Left lobe of liver (tissue), 2 donors: ENCODE data around the gene RNF157. TPM values are rescaled to one million over a fixed set of nuclear protein-coding genes. Genes with fewer than 3 reads are reported as not detected.
"Not testable (repeated sequence)": the region's sequence is repeated elsewhere in the genome, so short reads cannot be mapped to it uniquely, and the experiment has no call there.

Experiments
- ATAC-seq: fragments of 200-7000 bp; cut with Tn5 transposase; one replicate; pipeline ENCODE4 v1.9.1; 2020; ENCODE audit warnings: mild to moderate bottlenecking, moderate library complexity
- DNase-seq: peaks from one replicate; pipeline ENCODE4 v3.0.0-alpha.2; 2020; ENCODE audit warnings: low spot score
- total RNA-seq: library from RNA; stranded (reverse); gene quantifications from one replicate; pipeline ENCODE4 v1.2.1, GENCODE V29; 2021
- donor health status: DM: no; HTN: no; CAD: no; lungs with moderate emphysema.
- donor health status: DM: no; HTN: yes; CAD: no.

Gene RNF157
- total RNA-seq, 1 donor from 2014 or later: 12.4 TPM

DNA sequence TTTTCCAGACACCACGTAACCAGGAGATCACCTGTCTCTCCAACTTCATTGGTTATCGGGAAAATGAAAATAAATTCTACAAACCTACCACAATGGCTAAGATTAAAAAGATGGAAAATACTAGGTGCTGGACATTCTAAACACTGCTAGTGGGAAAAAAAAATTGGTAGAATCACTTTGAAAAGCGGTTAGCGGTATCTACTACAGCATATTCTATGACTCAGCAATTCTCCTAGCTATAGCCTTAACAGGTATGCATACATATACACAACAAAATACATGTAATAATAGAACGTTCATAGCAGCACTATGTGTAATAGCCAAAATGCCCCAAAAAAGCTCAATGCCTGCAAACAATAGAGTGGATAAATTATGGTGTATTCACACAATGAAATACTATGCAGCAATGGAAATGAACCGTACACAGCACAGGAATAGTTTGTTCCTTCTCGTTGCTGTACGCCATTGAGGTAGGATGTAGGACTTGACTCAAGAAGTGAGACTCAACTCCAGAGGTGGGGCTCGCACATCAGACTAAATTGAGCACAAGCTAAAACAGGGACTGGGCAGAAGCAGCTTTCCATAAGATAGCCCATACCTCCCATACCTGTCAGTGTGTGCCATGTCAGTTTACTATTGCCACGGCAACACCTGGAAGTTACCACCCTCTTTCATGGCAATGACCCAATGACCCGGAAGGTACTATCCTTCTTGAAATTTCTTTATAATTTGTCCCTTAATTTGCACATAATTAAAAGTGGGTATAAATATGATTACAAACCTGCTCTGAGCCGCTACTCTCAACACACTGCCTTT lies 44.8 kb downstream of the RNF157 start:
- ATAC-seq (no peak), DNase-seq (no peak)

DNA sequence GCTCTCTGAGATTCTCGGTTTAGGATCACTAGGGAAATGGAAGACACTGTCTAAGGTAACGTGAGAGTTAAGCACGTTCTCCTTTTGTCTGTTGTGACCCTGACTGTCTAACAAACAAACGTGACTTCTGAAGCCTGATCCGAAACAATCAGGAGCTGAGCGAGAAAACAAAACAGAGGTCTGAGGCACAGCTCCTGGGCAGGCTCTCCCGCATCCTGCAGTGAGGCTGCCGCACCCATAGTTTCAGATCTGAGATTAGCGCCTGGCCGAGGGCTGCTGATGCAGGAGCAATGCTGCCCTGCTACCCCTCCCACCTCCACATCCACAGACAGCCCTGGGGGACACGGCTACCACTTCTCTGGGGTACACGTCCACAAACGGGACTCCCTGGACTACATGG lies 46.7 kb downstream of the RNF157 start:
- ATAC-seq (no peak), DNase-seq (no peak)

DNA sequence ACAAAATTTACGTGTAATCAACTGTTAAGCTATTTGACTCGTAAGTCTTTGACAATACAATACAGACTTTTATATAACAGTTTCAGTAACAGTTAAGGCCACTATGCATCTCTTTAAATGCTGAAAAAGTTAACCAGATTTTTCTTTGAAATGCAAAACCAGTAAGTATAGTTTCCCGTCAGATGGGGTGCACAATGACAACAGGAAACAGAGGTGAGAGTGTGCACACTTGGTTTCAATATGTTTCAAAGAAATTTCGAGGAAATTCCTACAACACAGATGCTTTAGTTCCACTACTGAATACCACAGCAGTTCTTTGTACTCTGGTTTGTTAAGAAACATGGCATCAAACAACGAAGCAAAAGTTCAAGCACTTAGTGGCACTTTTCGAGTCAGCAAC lies 48.4 kb downstream of the RNF157 start:
- DNase-seq (no peak), ATAC-seq (no peak)

DNA sequence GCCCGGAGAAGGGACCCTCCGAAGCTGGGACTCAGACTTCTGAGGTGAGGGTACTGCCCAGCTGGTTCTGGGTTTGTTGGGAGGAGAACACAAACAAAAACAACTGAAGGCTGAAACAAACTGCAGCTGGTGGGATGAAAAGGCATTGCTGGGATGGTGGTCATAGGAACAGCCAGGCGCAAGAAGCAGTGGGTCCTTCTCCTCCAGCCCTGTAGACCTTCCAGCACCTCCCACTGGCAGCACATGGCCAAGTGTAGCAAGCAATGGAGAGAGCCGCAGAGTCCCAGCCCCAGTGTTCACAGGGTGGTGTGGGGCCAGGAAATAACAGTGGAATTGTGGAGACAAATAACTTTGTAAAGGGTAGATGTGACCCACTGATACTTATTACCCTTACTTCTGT lies 50.6 kb downstream of the RNF157 start:
- DNase-seq: no peak
- ATAC-seq: no peak

DNA sequence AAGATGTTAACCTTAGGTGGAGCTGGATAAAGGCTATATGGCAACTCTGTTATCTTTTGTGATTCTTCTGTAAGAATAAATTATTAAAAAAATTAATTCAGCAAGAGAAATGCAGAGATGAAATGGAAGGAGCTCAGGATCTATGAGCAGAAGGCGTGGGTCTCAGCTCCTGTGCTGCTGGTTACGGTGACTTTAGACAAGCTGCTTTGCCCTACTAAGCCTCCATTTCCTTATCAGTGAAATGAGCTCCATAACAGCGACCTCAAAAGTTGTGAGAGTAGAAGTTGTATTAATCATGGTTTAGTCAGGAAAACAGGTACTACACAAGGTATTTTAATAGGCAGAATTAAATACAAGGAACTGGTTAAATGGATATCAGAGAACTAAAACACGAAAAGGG lies 51.0 kb downstream of the RNF157 start:
- no peak for DNase-seq
- no peak for ATAC-seq

DNA sequence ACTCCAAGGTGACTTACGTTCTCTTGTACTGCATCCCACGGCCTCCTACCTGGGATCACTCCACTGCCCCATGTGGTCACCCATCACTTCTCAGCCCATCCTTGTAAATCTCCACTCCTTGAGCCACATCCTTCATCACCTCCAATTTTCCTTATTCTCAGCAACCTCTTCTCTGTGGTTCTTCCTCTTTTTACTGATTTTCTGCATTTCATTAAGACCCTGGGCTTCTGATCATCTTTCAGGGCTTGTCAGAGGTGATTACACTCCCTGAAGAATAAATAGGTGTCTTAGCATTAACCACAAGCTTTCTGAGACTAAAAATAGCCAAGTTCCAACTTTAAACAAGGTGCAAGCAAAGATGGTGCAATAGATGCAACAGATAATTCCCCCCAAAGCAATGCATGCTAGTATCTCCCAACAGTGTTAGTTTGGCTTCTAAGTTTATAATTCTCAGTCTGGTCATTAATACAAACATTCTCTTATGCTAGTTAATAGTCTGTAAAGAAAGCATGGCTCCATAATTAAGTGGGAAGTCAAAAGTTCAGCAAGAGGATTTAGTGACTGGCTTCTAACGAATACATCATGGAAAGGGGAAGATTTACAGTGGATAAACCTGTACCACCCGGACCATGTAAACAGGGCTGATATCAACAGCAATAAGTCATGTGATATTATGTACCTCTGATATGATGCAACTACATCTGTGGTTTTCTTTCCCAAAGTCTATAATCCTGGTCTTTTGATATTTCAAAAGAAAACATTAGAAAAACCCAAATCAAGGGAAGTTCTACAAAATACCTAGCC lies 51.9 kb downstream of the RNF157 start:
- DNase-seq: no peak
- peak; percentile 34 for ATAC-seq

DNA sequence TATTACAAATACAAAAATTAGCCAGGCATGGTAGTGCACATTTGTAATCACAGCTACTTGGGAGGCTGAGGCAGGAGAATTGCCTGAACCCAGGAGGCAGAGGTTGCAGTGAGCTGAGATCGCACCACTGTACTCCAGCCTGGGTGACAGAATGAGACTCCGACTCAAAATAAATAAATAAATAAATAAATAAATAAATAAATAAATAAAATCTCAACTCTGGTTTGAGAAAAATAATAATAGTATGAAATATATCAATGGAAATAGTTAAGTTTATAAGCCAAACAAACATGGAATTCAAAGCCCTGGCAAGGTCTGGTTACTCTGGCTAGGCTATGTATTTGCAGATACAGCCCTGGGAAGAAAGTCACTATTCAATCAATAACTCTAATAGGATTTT lies 53.5 kb downstream of the RNF157 start:
- not testable (repeated sequence) for ATAC-seq, DNase-seq

DNA sequence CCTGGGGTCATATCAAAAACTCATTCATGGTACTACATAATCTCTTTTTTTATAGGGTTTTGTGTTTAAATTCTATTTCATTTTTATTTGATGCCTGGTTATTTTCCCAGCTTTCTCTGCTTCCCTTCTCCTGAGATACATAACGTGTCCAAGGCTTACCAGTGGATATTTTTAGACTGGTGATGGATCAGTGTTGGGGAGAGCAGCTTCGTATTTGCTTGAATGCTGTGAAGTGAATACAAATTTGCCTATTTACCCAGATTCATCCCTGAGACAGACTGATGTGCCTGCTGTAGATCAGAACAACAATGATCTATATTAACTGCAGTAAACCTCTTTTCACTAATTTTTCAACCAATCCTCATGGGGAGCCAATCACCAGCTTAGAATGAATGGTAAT lies 56.0 kb downstream of the RNF157 start:
- no peak for ATAC-seq
- no peak for DNase-seq

DNA sequence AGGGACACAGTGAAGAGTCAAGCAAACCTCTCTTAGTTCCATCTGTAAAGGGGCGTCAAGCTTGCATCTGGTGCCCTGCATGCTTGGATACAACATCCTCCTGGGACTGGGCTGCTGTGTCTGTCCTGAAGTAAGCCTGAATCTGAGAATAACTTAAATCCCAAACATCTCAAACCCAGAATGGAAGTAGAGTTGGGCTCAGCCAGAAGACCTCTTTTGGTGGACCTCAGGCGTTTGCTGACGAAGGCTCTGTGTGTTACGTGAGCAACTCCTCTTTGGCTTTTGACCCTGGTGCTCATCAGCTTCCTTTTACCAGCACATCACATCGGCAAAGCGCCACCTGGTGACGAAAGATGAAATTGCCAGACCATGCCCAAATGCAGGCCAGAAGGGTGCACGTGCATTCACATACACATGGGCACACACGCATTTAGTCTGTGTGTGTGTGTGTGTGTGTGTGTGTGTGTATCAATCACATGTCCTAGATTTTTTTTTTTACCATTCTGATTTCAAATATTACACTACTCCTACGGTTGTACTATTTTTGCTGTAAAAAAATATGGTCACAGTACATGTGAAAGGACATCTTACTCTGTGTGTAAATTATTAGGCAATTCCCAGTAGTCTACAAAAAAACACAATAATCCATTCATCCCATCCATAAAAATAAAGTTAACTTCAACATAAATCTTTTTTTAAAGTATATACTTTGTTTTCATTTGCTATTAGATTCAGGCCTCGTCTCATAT lies 58.1 kb downstream of the RNF157 start:
- peak; percentile 96 for ATAC-seq

DNA sequence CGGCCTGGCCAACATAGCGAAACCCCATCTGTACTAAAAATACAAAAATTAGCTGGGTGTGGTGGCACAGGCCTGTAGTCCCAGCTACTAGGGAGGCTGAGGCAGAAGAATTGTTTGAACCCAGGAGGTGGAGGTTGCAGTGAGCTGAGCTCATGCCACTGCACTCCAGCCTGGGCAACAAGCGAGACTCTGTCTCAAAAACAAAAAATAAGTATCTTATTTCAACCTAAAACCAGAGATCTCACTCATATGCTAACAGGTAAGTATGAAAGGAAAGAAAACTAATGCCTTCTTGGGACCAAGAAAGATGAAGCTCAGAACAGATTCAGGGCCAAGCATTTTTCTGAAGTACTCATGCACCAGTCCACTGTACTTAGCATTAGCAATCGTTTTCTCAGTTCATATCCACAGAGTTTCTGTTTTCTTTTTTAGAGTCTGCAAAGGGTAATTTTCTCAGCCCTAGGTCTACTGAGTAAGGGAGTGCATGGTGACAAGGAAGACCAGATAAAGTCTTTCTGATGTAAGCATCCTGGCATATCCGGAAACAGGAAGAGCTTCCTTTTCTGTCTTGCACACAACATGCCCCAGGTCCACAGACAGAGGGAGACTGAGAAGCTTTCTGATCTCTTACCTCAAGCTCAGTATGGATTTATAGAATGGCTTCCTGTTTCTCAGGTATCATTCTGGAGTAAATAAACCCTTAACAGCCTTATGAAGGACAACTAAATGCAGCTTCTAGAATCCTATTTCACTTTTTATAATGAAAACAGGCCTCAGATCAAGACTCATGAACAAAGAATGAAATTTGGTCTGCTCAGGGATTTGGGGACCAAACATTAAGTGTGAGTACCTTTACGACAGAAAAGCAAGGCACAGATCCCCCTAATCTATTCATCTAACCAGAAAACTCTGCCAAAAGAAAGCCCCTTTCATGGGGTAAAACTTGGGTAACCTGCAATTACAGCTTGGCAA lies 60.5 kb downstream of the RNF157 start:
- ATAC-seq: no peak
- no peak for DNase-seq

More for the DNA sequence above, 58.1 kb downstream of the RNF157 start:
- peak; percentile 92 for DNase-seq

DNA sequence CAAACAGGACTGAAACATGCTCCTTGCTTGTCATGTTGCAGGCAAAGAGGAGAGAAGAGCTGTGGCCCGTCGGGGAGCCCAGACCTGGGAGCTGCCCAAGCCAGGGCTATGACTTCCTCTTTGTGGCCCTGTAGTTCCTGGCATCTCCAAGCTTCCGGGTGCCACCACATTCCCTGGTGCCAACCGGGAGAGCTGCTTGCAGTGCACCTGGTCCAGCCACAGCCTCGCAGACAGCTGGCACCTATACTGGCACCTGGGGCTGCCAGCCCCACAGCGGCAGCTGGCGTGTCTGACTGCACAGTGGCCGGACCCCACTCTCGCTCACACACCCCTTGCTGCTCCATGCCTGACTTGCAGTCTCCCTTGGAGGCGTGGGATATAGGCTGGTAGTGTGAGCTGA lies 62.2 kb downstream of the RNF157 start:
- DNase-seq: no peak
- no peak for ATAC-seq

DNA sequence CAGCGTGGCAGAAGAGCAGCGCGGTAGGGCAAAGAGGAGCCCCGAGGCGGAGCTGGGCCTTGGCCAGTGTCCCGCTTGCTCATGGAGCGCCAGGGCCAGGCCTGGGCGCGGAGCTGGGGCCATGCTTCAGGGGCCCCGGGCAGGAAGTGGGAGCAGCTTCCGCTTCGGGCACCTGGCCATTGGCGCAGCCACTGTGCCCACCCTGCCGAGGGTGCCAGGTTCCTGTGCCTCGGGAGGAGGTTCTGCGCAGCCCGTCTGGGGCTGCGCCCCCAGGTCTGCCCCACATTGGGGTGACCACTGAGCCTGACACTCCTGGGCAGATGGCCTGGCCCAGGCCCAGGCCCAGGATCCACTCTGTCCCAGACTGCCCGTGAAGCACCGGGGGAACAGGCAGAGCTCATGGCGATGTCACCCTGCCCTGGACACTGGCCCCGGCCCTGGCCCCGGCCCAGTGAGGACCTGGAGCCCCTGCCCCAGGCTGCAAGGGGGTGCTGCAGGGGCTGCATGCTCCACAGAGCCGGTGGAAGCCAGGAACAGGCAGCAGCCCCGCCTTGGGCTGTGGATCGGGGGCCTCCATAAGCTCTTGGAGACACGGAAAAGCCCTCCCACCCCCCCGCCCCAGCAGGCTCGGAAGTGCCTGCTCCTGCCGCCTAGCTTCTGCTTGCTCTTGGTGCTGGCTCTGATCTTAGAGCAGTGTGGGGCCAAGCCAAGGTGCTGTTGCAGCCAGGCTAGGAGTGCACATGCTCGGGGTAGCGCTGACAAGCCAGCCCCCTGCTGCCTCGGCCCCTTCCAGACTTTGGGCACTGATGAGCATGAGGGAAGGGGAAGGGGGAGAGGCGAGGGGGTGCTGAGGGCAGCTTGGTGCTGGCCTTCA lies 63.4 kb downstream of the RNF157 start:
- DNase-seq (no peak), ATAC-seq (no peak)

DNA sequence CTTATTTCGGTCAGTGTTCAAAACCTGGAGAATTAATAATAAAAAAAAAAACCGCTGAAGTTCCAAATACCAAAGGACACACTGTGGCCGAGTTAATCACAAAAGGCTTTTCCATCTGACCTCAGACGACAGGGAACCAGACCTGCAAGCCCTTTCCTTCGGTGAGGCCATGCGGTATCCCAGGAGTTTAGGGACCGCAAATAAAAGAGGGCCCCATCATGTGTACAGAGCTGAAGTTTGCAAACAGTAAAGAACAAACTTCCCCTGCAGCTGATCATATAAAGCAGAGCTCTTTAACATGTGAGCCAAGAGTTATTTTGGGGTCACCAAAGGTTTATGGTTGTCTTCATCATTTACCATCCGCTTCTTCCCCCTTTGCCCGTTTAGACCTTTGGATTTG lies 66.3 kb downstream of the RNF157 start:
- no peak for DNase-seq

DNA sequence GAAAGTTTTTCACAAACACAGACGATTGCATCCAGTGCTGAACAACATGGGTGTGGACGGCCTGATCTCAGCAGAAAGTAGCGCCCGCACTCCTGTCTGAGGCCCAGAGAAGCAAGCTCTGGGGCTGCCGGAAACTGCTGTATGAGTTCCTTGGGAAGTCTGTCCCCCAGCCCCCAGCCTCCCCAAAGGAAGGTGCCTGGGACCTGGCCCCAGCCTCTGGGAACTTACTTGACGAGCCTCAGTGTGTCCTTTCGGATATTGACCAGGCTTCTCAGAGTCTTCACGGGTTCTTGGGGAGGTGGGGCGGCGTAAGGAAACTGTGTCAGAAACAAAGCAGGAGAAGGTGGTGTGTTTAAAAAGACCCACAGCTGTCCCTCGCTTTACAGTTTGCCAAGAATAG lies 66.8 kb downstream of the RNF157 start:
- ATAC-seq (no peak), DNase-seq (no peak)

More for the DNA sequence above, 66.3 kb downstream of the RNF157 start:
- no peak for ATAC-seq

DNA sequence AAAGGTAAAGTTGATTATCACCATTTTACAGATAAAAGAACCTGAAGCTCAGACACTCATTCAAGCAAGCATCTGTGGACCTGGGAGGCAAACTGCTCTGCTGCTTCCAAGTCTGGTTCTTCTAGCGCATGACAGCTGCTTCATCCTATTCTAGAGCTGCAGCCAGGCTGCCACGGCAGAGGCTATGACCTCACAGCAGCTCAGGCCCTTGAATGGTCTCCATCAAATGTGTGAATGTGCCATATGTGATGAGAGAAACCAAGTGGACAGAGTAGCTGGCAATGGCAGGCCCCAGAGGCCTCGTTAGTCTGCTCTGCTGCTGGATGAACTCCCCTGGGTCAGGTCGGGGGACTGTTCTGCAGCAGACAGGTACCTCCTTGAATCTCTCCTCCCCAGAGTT lies 68.6 kb downstream of the RNF157 start:
- no peak for DNase-seq
- ATAC-seq: no peak

DNA sequence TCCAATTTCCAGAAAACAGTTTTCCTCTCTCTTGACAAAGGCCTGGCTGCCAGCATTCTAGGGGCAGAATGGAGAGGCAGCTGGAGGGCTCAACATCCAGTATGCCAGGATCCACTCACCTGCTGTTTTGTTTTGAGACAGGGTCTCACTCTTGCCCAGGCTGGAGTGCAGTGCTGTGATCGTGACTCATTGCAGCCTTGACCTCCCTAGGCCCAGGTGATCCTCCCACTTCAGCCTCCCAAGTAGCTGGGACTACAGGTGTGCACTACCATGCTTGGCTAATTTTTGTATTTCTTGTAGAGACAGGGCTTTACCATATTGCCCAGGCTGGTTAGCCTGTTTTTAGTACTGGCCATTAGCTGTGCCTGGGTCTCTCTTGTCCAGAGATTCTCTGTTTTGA lies 70.2 kb downstream of the RNF157 start:
- DNase-seq (no peak), ATAC-seq (no peak)

DNA sequence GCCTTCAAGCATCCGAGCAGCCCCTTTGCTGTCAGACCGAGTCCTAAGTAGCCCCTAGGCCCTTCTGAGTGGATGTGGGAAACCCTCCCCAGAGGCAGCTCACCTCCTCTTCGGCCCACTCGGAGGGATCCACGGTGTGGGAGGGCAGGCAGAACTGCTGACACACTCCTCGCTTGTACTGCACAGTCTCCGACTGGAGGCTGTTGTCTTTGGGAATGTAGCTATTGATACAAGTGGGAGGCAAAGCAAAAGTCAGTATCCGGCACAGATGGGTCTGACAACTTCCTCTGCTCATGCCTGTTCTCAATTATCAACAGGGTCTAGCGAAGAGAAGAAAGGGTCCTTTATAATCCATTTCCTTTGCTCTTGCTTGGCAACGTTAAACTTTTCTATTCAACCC lies 73.4 kb downstream of the RNF157 start:
- ATAC-seq (no peak), DNase-seq (no peak)

DNA sequence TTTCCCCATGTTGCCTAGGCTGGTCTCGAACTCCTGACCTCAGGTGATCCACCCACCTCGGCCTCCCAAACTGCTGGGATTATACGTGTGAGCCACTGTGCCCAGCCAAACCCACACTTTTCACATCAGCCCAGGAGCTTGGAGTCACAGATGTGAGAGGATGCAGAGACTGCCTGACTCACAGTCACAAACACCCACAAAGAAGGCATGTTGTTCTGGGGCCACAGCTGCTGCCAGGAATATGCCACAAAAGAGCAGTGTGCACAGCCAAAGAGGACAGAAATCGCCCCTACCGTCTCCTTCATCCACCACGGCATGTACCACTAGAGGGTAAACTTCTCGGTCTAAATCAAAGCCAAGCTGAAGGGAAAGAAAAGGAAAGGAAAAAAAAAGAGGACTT lies 74.1 kb downstream of the RNF157 start:
- ATAC-seq (no peak), DNase-seq (no peak)

DNA sequence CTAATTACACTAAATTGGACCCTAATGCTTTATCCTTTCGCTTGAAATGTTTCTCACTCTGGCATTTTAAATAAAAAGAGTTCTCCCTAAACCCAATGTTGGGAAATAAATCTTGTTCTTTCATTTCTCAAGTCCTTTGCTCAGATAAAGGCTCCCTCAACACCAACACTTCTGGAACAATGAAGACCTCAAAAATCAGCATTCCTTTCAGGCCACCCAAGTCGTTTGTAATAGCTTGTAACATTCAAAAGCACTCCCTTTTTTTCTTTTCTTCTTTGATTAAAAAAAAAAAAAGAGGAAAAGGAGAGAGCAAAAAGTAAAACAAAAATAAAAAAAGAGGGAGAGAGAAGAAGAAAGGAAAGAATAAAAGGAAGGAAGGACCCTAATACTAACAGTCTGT lies 76.0 kb downstream of the RNF157 start:
- ATAC-seq (no peak), DNase-seq (no peak)
